H9 (cell line): Measurements from ENCODE around the gene ABHD15. TPM values are rescaled to one million over a fixed set of nuclear protein-coding genes. Genes with fewer than 3 reads are reported as not detected.

Source experiments
- DNase-seq: peaks from one replicate; pipeline ENCODE4 v3.0.0-alpha.2; 2017
- H2AFZ ChIP-seq: one replicate; pipeline ENCODE4 v1.6.1; 2013; ENCODE audit warnings: mild to moderate bottlenecking, low read length, control low read depth, moderate library complexity
- H2AK5ac ChIP-seq: 2 replicates; pipeline ENCODE4 v1.6.1; 2013; ENCODE audit warnings: low read length, control low read depth, mixed read lengths; ENCODE audit not compliant: insufficient read length
- H2BK120ac ChIP-seq: one replicate; pipeline ENCODE4 v1.6.1; 2013; ENCODE audit warnings: low read depth, mild to moderate bottlenecking, low read length, control low read depth, inconsistent platforms; ENCODE audit not compliant: poor library complexity, severe bottlenecking
- H2BK12ac ChIP-seq: 2 replicates; pipeline ENCODE4 v1.6.1; 2013; ENCODE audit warnings: low read length, control low read depth, mixed read lengths, low read depth; ENCODE audit not compliant: insufficient read length
- H2BK15ac ChIP-seq: 2 replicates; pipeline ENCODE4 v1.6.1; 2013; ENCODE audit warnings: low read depth, low read length, control low read depth
- H2BK20ac ChIP-seq: one replicate; pipeline ENCODE4 v1.6.1; 2013; ENCODE audit warnings: low read depth, mild to moderate bottlenecking, low read length, control low read depth, inconsistent platforms; ENCODE audit not compliant: poor library complexity, severe bottlenecking
- H2BK5ac ChIP-seq: 2 replicates; pipeline ENCODE4 v1.6.1; 2013; ENCODE audit warnings: low read length, control low read depth, mixed read lengths; ENCODE audit not compliant: insufficient read length
- H3K14ac ChIP-seq: 2 replicates; pipeline ENCODE4 v1.6.1; 2013; ENCODE audit warnings: low read length, control low read depth; ENCODE audit not compliant: insufficient read depth
- H3K18ac ChIP-seq: 2 replicates; pipeline ENCODE4 v1.6.1; 2013; ENCODE audit warnings: low read depth, mild to moderate bottlenecking, mixed read lengths, low read length, control low read depth; ENCODE audit not compliant: insufficient read length
- H3K23ac ChIP-seq: 2 replicates; pipeline ENCODE4 v1.6.1; 2013; ENCODE audit warnings: low read length, control low read depth, mixed read lengths, low read depth; ENCODE audit not compliant: insufficient read length
- H3K23me2 ChIP-seq: 2 replicates; pipeline ENCODE4 v1.6.1; 2013; ENCODE audit warnings: low read depth, mild to moderate bottlenecking, mixed read lengths, low read length, control low read depth; ENCODE audit not compliant: insufficient read length, poor library complexity, severe bottlenecking
- H3K27ac ChIP-seq: 2 replicates; pipeline ENCODE4 v1.5.1; 2013; ENCODE audit warnings: low read length, control low read depth, mixed read lengths, low read depth; ENCODE audit not compliant: insufficient read length
- H3K27me3 ChIP-seq: 2 replicates; pipeline ENCODE4 v1.6.1; 2013; ENCODE audit warnings: low read length, control low read depth, inconsistent platforms; ENCODE audit not compliant: insufficient read depth
- H3K4ac ChIP-seq: 2 replicates; pipeline ENCODE4 v1.6.1; 2013; ENCODE audit warnings: low read depth, mild to moderate bottlenecking, control low read depth, inconsistent platforms, low read length, moderate library complexity
- H3K4me1 ChIP-seq: 2 replicates; pipeline ENCODE4 v1.6.1; 2013; ENCODE audit warnings: low read length, control low read depth, inconsistent platforms; ENCODE audit not compliant: insufficient read depth
- H3K4me2 ChIP-seq: 2 replicates; pipeline ENCODE4 v1.6.1; 2013; ENCODE audit warnings: low read length, control low read depth, mixed read lengths; ENCODE audit not compliant: insufficient read length, insufficient read depth
- H3K56ac ChIP-seq: 2 replicates; pipeline ENCODE4 v1.6.1; 2013; ENCODE audit warnings: low read depth, mild to moderate bottlenecking, mixed read lengths, low read length, control low read depth; ENCODE audit not compliant: insufficient read length
- H3K79me1 ChIP-seq: 2 replicates; pipeline ENCODE4 v1.6.1; 2013; ENCODE audit warnings: low read depth, mild to moderate bottlenecking, moderate library complexity, low read length, control low read depth, inconsistent platforms; ENCODE audit not compliant: insufficient read depth, poor library complexity, severe bottlenecking
- H3K79me2 ChIP-seq: 2 replicates; pipeline ENCODE4 v1.6.1; 2013; ENCODE audit warnings: low read length, control low read depth, inconsistent platforms; ENCODE audit not compliant: insufficient read depth
- H3K9ac ChIP-seq: 2 replicates; pipeline ENCODE4 v1.6.1; 2013; ENCODE audit warnings: low read length, control low read depth, mixed read lengths; ENCODE audit not compliant: insufficient read length; ENCODE audit errors: extremely low read depth
- H3K9me3 ChIP-seq: one replicate; pipeline ENCODE4 v1.6.1; 2013; ENCODE audit warnings: low read depth, low read length, inconsistent platforms; ENCODE audit not compliant: control insufficient read depth
- H3T11ph ChIP-seq: one replicate; pipeline ENCODE4 v1.6.1; 2013; ENCODE audit warnings: mild to moderate bottlenecking, low read length, control low read depth, inconsistent platforms
- H4K20me1 ChIP-seq: one replicate; pipeline ENCODE4 v1.6.1; 2013; ENCODE audit not compliant: control insufficient read depth, insufficient read length, insufficient read depth
- H4K5ac ChIP-seq: 2 replicates; pipeline ENCODE4 v1.6.1; 2013; ENCODE audit warnings: low read depth, mild to moderate bottlenecking, mixed read lengths, low read length, control low read depth; ENCODE audit not compliant: insufficient read length
- H4K8ac ChIP-seq: replicated peaks from 2 replicates; pipeline ENCODE4 v1.6.1; 2013; ENCODE audit warnings: low read length, control low read depth, mixed read lengths, low read depth; ENCODE audit not compliant: insufficient read length
- H4K91ac ChIP-seq: 2 replicates; pipeline ENCODE4 v1.6.1; 2013; ENCODE audit warnings: low read depth, mild to moderate bottlenecking, moderate library complexity, mixed read lengths, low read length, control low read depth; ENCODE audit not compliant: insufficient read length
- H3K27ac Mint-ChIP-seq, 3 experiments: 2 replicates in 2 of 3; 3 replicates in 1 of 3; pipeline ENCODE4 v1.8.0; 2020 to 2021; ENCODE audit warnings: mixed read lengths in 3 of 3, mild to moderate bottlenecking in 1 of 3, moderate library complexity in 1 of 3
- H3K27me3 Mint-ChIP-seq: 2 replicates; pipeline ENCODE4 v1.8.0; 2021; ENCODE audit warnings: low read depth, mild to moderate bottlenecking, moderate library complexity, mixed read lengths
- H3K36me3 Mint-ChIP-seq, 3 experiments: 2 replicates in 2 of 3; 3 replicates in 1 of 3; pipeline ENCODE4 v1.8.0; 2020 to 2021; ENCODE audit warnings: low read depth in 3 of 3, mixed read lengths in 3 of 3; ENCODE audit not compliant: insufficient read depth in 1 of 3
- H3K4me1 Mint-ChIP-seq, 2 experiments: 2 replicates each; pipeline ENCODE4 v1.8.0; 2020; ENCODE audit warnings: mixed read lengths in 2 of 2
- H3K4me3 Mint-ChIP-seq, 2 experiments: 2 replicates in 1 of 2; 3 replicates in 1 of 2; pipeline ENCODE4 v1.8.0; 2020 to 2021; ENCODE audit warnings: mild to moderate bottlenecking in 2 of 2, mixed read lengths in 2 of 2, moderate library complexity in 1 of 2
- H3K9me3 Mint-ChIP-seq, 2 experiments: 2 replicates in 1 of 2; 3 replicates in 1 of 2; pipeline ENCODE4 v1.8.0; 2020; ENCODE audit warnings: mild to moderate bottlenecking in 2 of 2, mixed read lengths in 2 of 2, moderate library complexity in 1 of 2
- WGBS: extraction: QIAGEN DNeasy Blood & Tissue Kit; methylation state at CpG from one replicate; pipeline ENCODE4 v1.1.7; 2013; ENCODE audit warnings: missing lambda C conversion rate, low lambda C conversion rate, mixed read lengths; ENCODE audit not compliant: insufficient read length; ENCODE audit errors: extremely low coverage; 5-methylcytosine and 5-hydroxymethylcytosine counted together
- total RNA-seq: library from RNA; stranded (reverse); gene quantifications from 2 replicates; pipeline ENCODE4 v1.2.1, GENCODE V29; 2021
- TF ChIP-seq, protein P1 (sequence below): fragments of 200-600 bp; sonication (generic); conservative IDR thresholded peaks from 3 replicates; pipeline ENCODE4 v1.8.0; 2021; ENCODE audit warnings: antibody characterized with exemption, mild to moderate bottlenecking

The ABHD15 gene
- total RNA-seq, 1 experiment from 2014 or later: 2.5 TPM

DNA sequence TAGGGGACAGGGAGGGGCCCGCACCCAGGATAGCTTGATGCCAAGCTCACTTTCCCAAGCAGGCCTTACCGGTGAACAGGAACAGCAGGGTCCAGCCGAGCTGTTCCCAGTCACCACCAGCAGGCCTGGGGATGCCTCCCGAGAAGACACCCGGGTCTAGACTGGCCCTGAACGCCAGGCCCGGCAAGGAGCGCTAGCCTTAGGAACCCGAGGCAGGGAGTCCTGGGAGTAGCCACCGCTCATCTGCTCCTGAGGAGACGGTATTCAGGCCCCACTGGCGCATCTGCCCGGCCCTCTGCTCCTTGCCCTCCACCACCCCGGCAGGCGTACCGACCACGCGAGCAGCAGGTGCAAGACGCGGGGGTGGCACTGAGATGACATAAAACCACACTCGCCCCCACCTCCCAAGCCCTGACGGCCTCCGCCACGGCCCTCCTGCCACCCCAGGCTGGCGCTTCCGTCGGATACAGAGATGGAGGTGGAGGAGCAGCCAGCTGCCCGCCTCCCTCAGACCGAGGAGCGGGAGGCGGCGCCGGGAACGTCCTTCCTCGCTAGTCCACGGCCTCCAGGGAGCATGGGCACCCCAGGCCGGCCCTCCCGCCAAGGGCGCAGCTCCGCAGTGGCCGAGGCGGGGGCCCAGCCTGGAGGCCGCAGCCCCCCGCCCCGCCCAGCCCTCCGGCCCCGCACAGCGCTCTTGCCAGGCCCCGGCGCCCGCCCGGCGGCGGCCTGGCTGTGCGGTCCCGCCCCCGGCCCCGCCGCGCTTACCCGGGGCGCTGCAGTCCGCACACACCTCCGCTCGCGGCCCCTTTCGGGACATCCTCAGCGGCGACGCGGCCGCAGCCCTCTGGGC lies 21.9 kb upstream of the ABHD15 start:
- H3K27ac Mint-ChIP-seq: no peak overlapping the region
- H2AFZ ChIP-seq: no peak overlapping the region

More for the DNA sequence above, 21.9 kb upstream of the ABHD15 start:
- Histone ChIP-seq H3K79me2 (peaks cover 23% of the 10 kb centered on the region; the same call in 1 of the 2 replicates), H3K9ac (peak overlapping the region; percentile 0), H3K18ac (no peak overlapping the region), H2AK5ac (no peak overlapping the region), H4K91ac (no peak overlapping the region), H3K4ac (no peak overlapping the region), H4K8ac (no peak overlapping the region), H3K4me1 (peaks cover 15% of the 10 kb centered on the region; the same call in 1 of the 2 replicates), H4K5ac (no peak overlapping the region), H2BK12ac (no peak overlapping the region), H3T11ph (no peak overlapping the region), H3K27me3 (no peaks in the 10 kb centered on the region), H2BK15ac (no peak overlapping the region), H3K79me1 (peaks cover 4% of the 10 kb centered on the region), H3K23ac (no peak overlapping the region), H2BK20ac (no peak overlapping the region), H4K20me1 (no peaks in the 10 kb centered on the region), H3K4me2 (peak overlapping the region; percentile 76), H3K56ac (no peak overlapping the region), H2BK120ac (no peak overlapping the region), H2BK5ac (no peak overlapping the region), H3K27ac (no peak overlapping the region), H3K14ac (no peak overlapping the region), H3K9me3 (no peaks in the 10 kb centered on the region), H3K23me2 (peaks cover 35% of the 10 kb centered on the region)
- TF ChIP-seq, protein P1, sequence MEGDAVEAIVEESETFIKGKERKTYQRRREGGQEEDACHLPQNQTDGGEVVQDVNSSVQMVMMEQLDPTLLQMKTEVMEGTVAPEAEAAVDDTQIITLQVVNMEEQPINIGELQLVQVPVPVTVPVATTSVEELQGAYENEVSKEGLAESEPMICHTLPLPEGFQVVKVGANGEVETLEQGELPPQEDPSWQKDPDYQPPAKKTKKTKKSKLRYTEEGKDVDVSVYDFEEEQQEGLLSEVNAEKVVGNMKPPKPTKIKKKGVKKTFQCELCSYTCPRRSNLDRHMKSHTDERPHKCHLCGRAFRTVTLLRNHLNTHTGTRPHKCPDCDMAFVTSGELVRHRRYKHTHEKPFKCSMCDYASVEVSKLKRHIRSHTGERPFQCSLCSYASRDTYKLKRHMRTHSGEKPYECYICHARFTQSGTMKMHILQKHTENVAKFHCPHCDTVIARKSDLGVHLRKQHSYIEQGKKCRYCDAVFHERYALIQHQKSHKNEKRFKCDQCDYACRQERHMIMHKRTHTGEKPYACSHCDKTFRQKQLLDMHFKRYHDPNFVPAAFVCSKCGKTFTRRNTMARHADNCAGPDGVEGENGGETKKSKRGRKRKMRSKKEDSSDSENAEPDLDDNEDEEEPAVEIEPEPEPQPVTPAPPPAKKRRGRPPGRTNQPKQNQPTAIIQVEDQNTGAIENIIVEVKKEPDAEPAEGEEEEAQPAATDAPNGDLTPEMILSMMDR: no peak
- peak overlapping the region; percentile 78 to 87 for H3K4me3 Mint-ChIP-seq
- peaks cover under 1 to 2% (median 2%) of the 10 kb centered on the region in 3 experiments; a peak in 4 of 7 replicates for H3K36me3 Mint-ChIP-seq
- H3K27me3 Mint-ChIP-seq: peaks cover 3% of the 10 kb centered on the region; the same call in 1 of the 2 replicates
- no peaks in the 10 kb centered on the region for H3K9me3 Mint-ChIP-seq
- H3K4me1 Mint-ChIP-seq: peaks cover 52 to 66% of the 10 kb centered on the region in 2 experiments
- DNase-seq: no peak
- WGBS: no CpG with 5 or more reads among the region's 72 CpGs
